Mucosa of stomach (tissue), 1 donor: Measurements from ENCODE around the gene OGG1.
"Not testable (repeated sequence)": the region's sequence is repeated elsewhere in the genome, so short reads cannot be mapped to it uniquely, and the experiment has no call there.

ENCODE experiments used
- H3K27me3 ChIP-seq: one replicate; pipeline ENCODE4 v1.7.0; 2013; ENCODE audit warnings: mild to moderate bottlenecking, low read length; ENCODE audit not compliant: control insufficient read depth, insufficient read depth
- H3K36me3 ChIP-seq: one replicate; pipeline ENCODE4 v1.7.0; 2013; ENCODE audit warnings: low read length; ENCODE audit not compliant: control insufficient read depth, insufficient read depth
- H3K4me1 ChIP-seq: one replicate; pipeline ENCODE4 v1.7.0; 2013; ENCODE audit warnings: mild to moderate bottlenecking, low read length; ENCODE audit not compliant: control insufficient read depth, insufficient read depth
- H3K4me3 ChIP-seq: one replicate; pipeline ENCODE4 v1.7.0; 2013; ENCODE audit warnings: low read length
- H3K9ac ChIP-seq: one replicate; pipeline ENCODE4 v1.7.0; 2013; ENCODE audit warnings: mild to moderate bottlenecking, low read length, moderate library complexity
- H3K9me3 ChIP-seq: one replicate; pipeline ENCODE4 v1.7.0; 2013; ENCODE audit warnings: mild to moderate bottlenecking, low read length, moderate library complexity; ENCODE audit not compliant: control insufficient read depth
- donor health status: Pancreatic carcinoma.

The OGG1 gene

DNA sequence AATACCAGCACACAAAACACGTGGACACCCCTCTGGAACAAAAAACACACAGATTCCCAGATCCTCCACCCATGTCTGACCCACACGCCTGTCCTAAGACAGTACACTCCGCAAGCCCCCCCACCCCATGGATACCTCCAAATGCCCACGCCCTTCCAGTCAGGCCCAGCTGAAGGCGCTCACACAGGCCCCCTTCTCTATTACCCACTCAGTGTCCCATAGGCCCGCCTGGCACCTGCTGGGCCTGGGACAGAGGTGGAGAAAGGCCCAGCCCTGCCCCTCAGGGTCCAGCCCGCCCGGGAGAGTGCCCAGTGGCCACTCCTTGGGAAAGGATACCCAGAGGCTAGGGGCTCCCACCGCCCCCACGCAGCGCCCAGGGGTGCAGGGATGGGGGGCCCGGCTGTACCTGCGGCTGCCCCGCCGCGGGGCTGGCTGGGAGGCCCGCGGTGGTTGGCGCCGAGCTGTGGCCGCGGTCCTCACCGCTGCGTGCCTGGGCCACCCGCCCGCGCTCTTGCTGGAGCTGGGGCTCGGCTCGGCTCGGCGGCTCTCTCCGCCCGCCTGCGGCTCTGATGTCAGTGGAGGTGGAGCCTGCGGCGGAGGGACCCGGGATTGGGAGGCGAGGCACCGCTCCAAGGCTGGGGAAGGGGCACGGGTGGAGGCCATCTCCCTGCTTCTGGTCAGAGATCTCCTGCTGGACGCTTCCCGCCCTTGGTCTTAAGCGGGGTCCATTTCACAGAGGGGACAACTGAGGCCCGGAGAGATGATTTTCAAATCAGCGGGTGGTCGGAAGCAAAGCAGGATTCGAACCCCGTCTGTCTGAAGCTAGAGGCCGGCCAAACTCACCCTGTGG is 19.9 kb downstream of the OGG1 start, which contains the start of gene CAMK1:
CAMK1 (minus strand) TSS at position 522 of the 850 bp plus-strand sequence. CDS start 2,198 bp downstream, outside the sequence.
- Histone ChIP-seq H3K9ac (peak within 1 kb of the TSS; percentile 81), H3K4me3 (peak within 1 kb of the TSS; percentile 87), H3K4me1 (peaks cover 36% of the 10 kb centered on the region), H3K27me3 (no peaks in the 10 kb centered on the region), H3K9me3 (no peaks in the 10 kb centered on the region), H3K36me3 (no peaks in the 10 kb centered on the region)

DNA sequence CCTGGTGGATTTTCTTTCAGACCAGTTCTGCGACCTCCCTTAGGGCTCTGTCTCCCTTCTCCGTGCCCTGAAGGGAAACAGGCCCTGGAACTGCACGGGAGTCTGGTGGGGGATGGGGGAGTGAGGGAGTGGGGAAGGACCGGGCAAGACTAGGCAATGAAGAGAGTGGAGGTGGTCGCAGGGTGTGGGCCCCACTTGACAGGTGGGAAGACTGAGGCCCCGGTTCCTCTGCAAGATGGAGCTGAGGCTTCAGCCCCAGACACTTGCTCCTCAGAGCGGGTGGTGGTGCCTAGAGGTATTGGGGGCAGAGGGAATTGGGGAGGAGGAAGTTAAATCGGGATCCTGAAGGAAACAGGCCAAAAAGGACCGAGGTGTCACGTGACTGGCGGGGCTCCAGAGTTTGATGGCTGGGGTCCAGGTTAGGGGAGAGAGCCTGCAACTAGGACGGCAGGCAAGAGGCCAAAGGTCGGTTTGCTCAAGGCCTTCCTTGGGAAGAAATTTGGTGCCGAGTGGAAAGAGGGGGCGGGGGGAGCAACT is 20.6 kb downstream of the OGG1 start:
- H3K36me3 ChIP-seq, result no peaks in the 10 kb centered on the region
- no peaks in the 10 kb centered on the region for H3K9me3 ChIP-seq
- peak overlapping the region; percentile 81 for H3K9ac ChIP-seq
- H3K4me1 ChIP-seq, result peaks cover 36% of the 10 kb centered on the region
- H3K27me3 ChIP-seq, result no peaks in the 10 kb centered on the region
- peak overlapping the region; percentile 87 for H3K4me3 ChIP-seq

DNA sequence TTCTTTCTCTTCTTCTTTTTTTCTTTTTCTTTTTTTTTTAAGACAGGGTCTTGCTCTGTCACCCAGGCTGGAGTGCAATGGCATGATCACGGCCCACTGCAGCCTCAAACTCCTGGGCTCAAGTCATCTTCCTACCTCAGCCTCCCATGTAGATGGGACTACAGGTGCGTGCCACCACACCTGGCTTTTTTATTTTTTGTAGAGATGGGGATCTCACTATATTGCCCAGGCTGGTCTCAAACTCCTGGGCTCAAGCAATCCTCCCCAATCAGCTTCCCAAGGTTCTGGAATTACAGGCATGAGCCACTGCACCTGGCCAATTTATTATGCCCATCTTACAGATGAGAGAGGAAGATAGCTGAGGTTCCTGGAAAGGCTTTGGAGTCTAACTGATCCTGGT is 21.3 kb downstream of the OGG1 start:
- H3K36me3 ChIP-seq, H3K4me3 ChIP-seq, H3K9me3 ChIP-seq, H3K27me3 ChIP-seq, H3K9ac ChIP-seq: not testable (repeated sequence)
- peaks cover 36% of the 10 kb centered on the region for H3K4me1 ChIP-seq

DNA sequence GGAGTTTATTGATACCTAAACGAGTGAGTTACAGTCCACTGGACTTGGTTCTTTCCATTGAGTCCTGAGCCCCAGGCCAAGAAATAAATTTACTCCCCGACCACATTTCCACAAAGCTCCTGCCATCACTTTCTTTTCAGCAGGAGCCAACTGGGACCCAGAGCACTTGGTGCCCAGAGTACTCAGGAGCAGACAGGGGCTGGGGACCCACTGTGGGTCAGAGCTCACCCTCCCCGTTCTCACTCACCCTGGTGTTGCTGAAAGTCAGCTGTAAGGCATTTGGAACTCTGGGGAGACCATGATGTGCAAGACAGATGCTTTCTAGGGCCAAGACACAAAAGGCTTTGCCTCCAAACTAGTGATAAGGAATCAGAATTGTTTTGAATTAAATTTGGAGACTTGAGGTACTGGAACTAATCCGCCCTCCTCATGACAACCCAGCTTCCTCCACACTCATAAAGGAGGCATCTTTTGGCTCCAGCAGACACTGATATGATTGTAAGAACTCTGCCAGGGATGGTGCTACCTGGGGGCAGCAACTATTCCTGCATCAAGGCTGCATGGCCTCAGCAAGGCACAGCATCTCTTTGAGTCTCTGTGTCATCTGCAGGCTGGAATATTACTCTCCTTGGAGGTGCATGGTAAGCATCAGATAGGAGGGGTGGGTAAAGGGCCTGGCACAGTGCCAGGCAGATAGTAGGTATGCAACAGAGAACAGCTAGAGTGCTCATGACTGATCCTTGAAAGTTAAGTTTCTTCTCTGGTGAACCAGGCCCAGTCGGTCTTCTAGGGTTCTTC is 27.3 kb downstream of the OGG1 start:
- Histone ChIP-seq H3K27me3 (no peaks in the 10 kb centered on the region), H3K9me3 (no peaks in the 10 kb centered on the region), H3K4me1 (no peaks in the 10 kb centered on the region), H3K9ac (no peak overlapping the region), H3K36me3 (peaks cover 2% of the 10 kb centered on the region), H3K4me3 (no peak overlapping the region)

DNA sequence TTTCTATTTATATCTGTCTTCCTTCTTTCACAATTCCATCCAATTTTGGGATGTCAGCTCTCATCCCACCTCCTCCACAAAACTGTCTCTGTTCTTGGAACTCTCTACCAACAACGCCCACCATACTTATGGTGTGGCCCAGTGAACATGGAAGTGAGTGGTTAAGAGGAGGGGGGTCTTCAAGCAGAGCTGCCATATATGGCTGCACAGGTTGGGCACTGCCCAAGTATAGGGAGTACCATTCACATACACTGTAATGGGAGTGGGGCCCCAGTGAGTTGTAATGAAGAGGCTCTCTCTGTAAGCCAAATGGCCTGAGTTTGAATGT is 27.9 kb downstream of the OGG1 start:
- H3K27me3 ChIP-seq, result no peaks in the 10 kb centered on the region
- no peak overlapping the region for H3K4me3 ChIP-seq
- peaks cover 6% of the 10 kb centered on the region for H3K36me3 ChIP-seq
- H3K9ac ChIP-seq, result no peak overlapping the region
- no peaks in the 10 kb centered on the region for H3K4me1 ChIP-seq
- H3K9me3 ChIP-seq, result no peaks in the 10 kb centered on the region

DNA sequence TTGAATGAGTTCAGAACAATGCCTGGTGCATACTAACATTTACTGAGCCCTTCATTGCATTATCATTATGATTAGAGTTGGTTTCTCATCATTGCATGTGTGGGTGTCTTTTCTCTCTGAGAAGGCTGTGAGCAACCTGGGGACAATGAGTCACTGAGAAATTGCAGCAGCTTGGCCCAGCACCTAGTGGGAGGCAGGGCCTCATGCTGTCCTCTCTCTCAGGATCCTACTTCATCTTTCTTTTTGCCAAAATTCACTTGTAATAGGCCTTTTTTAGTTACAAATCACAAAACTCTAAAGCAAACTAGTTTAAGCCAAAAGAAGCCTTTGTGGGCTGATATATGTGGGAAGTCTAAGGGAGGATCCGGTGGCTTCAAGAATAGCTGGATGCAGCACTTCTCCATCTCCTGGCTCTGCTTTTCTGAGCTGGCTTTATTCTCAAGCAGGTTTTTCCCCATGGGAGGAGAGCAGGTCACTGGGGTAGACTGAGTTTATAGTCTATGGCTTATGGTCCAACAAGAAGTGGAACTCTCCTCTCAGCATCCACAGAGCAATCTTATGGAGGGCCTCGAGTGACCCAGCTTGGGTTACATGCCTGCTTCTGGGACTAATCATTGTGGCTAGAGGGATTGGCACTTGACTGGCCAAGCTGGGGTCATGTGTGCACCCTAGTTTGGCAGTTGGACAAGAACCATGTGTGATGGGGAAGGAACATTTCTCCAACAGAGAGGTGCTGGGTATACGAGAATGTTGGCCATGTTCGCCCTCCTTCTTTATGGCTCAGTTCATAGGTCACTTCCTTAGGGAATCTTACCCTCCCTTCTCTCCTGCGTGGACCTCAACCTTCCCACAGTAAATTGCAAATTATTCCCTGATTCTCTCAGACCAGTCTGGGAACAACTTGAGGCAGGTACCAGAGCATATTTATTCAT is 28.7 kb downstream of the OGG1 start:
- Histone ChIP-seq H3K4me1 (no peaks in the 10 kb centered on the region), H3K9ac (no peak overlapping the region)

DNA sequence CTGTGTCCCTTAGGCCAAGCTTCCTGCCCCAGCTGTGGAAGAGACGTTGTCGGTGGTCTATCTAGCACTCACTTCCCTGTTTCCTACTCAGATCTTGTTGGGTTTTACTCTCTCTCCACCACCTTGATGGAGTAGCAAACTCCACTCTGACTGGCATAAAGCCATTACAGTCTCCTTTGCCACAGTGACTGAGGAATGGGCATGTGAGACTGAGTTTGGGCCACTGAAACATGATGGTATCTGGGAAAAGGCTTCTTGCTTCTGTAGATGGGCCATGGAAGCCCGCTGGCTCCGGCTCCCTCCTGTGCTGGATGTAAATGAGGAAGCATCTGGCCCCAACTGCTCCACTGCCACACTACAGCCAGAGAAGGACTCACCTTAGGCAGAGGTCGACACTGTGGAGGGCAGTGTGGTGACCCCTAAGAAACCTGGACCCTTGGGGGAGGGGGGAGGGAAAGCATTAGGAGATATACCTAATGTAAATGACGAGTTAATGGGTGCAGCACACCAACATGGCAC is 29.4 kb downstream of the OGG1 start:
- H3K4me3 ChIP-seq, result no peak overlapping the region

More for the DNA sequence above, 28.7 kb downstream of the OGG1 start:
- no peak overlapping the region for H3K4me3 ChIP-seq
- H3K9me3 ChIP-seq, result no peaks in the 10 kb centered on the region
- peaks cover 6% of the 10 kb centered on the region for H3K36me3 ChIP-seq
- H3K27me3 ChIP-seq, result no peaks in the 10 kb centered on the region

DNA sequence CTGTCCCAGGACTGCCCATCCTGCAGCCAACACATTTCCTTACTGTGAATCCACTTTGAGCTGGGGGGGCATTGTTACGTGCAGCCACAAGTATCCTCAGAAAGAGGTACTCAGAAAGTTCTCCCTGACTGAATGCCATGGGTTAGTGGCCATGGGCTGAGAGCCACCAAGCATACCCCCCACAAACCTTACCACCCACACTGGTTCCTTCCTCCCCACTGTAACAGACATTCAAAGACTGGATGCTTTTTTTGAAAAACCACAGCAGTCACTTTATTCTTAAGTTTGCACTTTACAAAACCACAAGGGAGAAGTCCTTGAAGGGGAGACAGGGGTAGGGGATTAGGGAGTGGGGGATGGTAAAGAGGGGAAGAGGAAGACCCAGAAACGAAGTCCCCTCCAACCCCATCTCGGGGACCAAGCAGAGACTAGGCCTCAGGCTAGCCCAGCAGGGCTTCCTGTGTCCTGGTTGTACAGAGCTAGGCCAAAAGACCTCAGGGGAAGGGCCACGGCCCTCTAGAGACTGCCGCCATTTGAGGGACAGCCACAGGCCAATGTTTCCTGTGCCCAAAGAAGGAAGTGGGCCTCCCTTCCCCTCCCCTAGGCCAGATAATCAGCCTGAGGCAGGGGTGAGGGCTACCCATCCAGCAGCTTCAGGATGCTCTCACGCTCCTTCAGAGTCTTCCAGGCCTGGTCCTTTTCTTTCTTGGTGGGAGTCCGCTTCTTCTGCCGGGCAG is 30.1 kb downstream of the OGG1 start:
- H3K4me1 ChIP-seq, result no peaks in the 10 kb centered on the region
- peaks cover 6% of the 10 kb centered on the region for H3K36me3 ChIP-seq
- H3K9me3 ChIP-seq, result no peaks in the 10 kb centered on the region
- no peaks in the 10 kb centered on the region for H3K27me3 ChIP-seq
- H3K9ac ChIP-seq, result no peak overlapping the region
- H3K4me3 ChIP-seq, result no peak overlapping the region

More for the DNA sequence above, 29.4 kb downstream of the OGG1 start:
- no peak overlapping the region for H3K9ac ChIP-seq
- no peaks in the 10 kb centered on the region for H3K9me3 ChIP-seq
- no peaks in the 10 kb centered on the region for H3K27me3 ChIP-seq
- H3K4me1 ChIP-seq, result no peaks in the 10 kb centered on the region
- peaks cover 6% of the 10 kb centered on the region for H3K36me3 ChIP-seq

DNA sequence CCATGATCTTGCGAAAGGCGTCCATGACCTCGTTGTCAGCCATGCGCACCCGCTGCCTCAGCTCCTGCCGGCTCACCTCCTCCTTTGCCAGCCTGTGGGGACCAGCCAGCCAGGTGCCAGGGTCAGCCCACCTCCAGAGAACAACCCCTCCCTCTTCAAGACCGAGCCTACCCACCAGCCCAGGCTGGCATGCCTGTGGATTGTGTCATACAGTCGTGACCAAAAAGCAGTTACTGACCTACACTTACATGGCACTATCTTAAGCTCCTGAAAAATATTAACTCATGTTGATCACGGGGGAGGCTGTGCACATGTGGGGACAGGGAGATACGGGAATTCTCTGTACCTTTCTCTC is 30.7 kb downstream of the OGG1 start:
- H3K4me1 ChIP-seq, result no peaks in the 10 kb centered on the region
- no peak overlapping the region for H3K4me3 ChIP-seq
- H3K27me3 ChIP-seq, result no peaks in the 10 kb centered on the region
- no peaks in the 10 kb centered on the region for H3K9me3 ChIP-seq
- H3K9ac ChIP-seq, result no peak overlapping the region
- H3K36me3 ChIP-seq, result peaks cover 6% of the 10 kb centered on the region

DNA sequence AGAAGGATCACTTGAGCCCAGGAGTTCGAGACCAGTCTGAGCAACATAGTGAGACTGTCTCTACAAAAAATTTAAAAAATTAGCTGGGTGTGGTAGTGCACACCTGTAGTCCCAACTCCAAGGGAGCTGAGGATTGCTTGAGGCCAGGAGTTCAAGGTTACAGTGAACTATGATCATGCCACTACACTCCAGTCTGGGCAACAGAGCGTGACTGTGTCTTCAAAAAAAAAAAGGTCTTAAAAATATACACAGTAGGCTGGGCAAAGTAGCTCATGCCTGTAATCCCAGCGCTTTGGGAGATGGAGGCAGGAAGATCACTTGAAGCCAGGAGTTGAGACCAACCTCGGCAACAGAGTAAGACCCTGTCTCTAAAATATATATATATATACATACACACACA is 31.2 kb downstream of the OGG1 start:
- Histone ChIP-seq H3K4me1 (no peaks in the 10 kb centered on the region), H3K9ac (no peak overlapping the region), H3K4me3 (no peak overlapping the region), H3K36me3 (peaks cover 6% of the 10 kb centered on the region), H3K27me3 (no peaks in the 10 kb centered on the region), H3K9me3 (no peaks in the 10 kb centered on the region)

DNA sequence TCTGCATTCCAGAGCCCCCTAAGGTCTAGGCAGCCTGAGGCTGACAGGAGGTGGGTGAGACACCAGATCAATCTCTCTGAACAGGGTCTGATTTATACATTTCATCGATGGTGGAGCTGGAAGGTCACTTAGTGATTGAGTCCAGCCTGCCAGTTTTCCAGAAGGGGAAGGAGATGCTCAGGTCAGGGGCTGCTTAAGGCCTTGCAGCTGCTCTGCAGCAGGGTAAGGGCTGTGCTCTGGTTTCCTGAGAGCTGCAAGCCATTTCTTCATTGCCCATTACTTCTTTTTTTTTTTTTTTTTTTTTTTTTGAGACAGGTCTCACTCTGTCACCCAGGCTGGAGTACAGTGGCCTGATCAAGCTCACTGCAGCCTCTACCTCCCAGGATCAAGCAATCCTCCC is 31.8 kb downstream of the OGG1 start:
- no peaks in the 10 kb centered on the region for H3K4me1 ChIP-seq
- peaks cover 6% of the 10 kb centered on the region for H3K36me3 ChIP-seq
- no peaks in the 10 kb centered on the region for H3K9me3 ChIP-seq
- H3K4me3 ChIP-seq, result no peak overlapping the region
- H3K9ac ChIP-seq, result no peak overlapping the region
- H3K27me3 ChIP-seq, result no peaks in the 10 kb centered on the region
